A549 (cell line): Measurements from ENCODE around the gene GSTA3. TPM values are rescaled to one million over a fixed set of nuclear protein-coding genes. Genes with fewer than 3 reads are reported as not detected.
"Not testable (repeated sequence)": the region's sequence is repeated elsewhere in the genome, so short reads cannot be mapped to it uniquely, and the experiment has no call there.

Experiments used
- ATAC-seq, 2 experiments: fragments of 200-7000 bp in 1 of 2; fragments of >200 bp in 1 of 2; cut with Nextera tagmentation in 1 of 2; cut with Tn5 transposase in 1 of 2; 3 replicates each; pipeline versions ENCODE4 v1.8.0 to v1.9.1; 2018 to 2020; ENCODE audit warnings: mild to moderate bottlenecking in 1 of 2, moderate library complexity in 1 of 2
- CTCF ChIA-PET: fragments of 300-600 bp; sonication (Branson Sonifier 250); formaldehyde crosslinking; extraction: SDS; loops from one replicate; lab custom pipeline; 2021; ENCODE audit warnings: antibody characterized with exemption, inconsistent platforms; lab: Yijun Ruan, JAX
- POLR2A ChIA-PET: fragments of 350-600 bp; formaldehyde crosslinking; extraction: SDS; loops from one replicate; lab custom pipeline; 2021; ENCODE audit warnings: antibody characterized with exemption, inconsistent platforms; lab: Yijun Ruan, JAX
- DNase-seq, 2 experiments: peaks; one replicate each; pipeline versions ENCODE4 v3.0.0 to v3.0.0-alpha.2; 2011 to 2016; ENCODE audit warnings: low read depth in 1 of 2, low spot score in 1 of 2
- FAIRE-seq: peaks from 2 replicates; lab custom pipeline; 2011; peaks lifted over from hg19 to GRCh38; lab: Jason Lieb, UNC
- H3K27ac ChIP-seq, 2 experiments: fragments of >200 bp; sonication (Bioruptor Twin); formaldehyde crosslinking; 3 replicates each; pipeline ENCODE4 v1.5.1; 2016 to 2017
- H3K4me1 ChIP-seq: fragments of >200 bp; sonication (Bioruptor Twin); formaldehyde crosslinking; 3 replicates; pipeline ENCODE4 v1.6.1; 2016
- H3K4me2 ChIP-seq: fragments of >200 bp; sonication (Bioruptor Twin); formaldehyde crosslinking; 3 replicates; pipeline ENCODE4 v1.6.1; 2016
- H3K4me3 ChIP-seq: fragments of >200 bp; sonication (Bioruptor Twin); formaldehyde crosslinking; 3 replicates; pipeline ENCODE4 v1.5.1; 2016
- H3K9me3 ChIP-seq: fragments of >200 bp; sonication (Bioruptor Twin); formaldehyde crosslinking; 3 replicates; pipeline ENCODE4 v1.6.1; 2016
- CHD4 ChIP-seq: fragments of 200-600 bp; sonication (generic); IDR thresholded peaks from 2 replicates; pipeline ENCODE4 v1.6.1; 2016; ENCODE audit warnings: antibody characterized with exemption, mild to moderate bottlenecking, borderline replicate concordance
- EHF ChIP-seq: fragments of 250-450 bp; sonication (Bioruptor Pico); IDR thresholded peaks from 2 replicates; pipeline ENCODE4 v1.5.0; 2020; ENCODE audit warnings: mild to moderate bottlenecking
- ESRRA ChIP-seq: fragments of 150-350 bp; IDR thresholded peaks from 2 replicates; pipeline ENCODE4 v1.6.1; 2014; ENCODE audit warnings: mild to moderate bottlenecking, low read length, borderline replicate concordance
- HOXA7 ChIP-seq: fragments of 250-450 bp; sonication (Bioruptor Pico); IDR thresholded peaks from 2 replicates; pipeline ENCODE4 v1.5.0; 2020; ENCODE audit warnings: mild to moderate bottlenecking, moderate library complexity
- HOXB13 ChIP-seq: fragments of 250-450 bp; sonication (Bioruptor Pico); IDR thresholded peaks from 2 replicates; pipeline ENCODE4 v1.5.0; 2020; ENCODE audit warnings: low read depth, mild to moderate bottlenecking, moderate library complexity
- JUNB ChIP-seq: fragments of >200 bp; sonication (Bioruptor Twin); formaldehyde crosslinking; IDR thresholded peaks from 2 replicates; pipeline ENCODE4 v1.6.1; 2016
- MYC ChIP-seq: IDR thresholded peaks from 2 replicates; pipeline ENCODE4 v1.6.1; 2012; ENCODE audit warnings: mild to moderate bottlenecking, inconsistent platforms, low read length, improper control_type of control experiment, borderline replicate concordance
- RARB ChIP-seq: fragments of 250-450 bp; sonication (Bioruptor Pico); IDR thresholded peaks from 2 replicates; pipeline ENCODE4 v1.8.0; 2021; ENCODE audit warnings: mild to moderate bottlenecking, moderate library complexity
- RNF2 ChIP-seq: fragments of 200-600 bp; sonication (generic); IDR thresholded peaks from 2 replicates; pipeline ENCODE4 v1.6.1; 2016; ENCODE audit warnings: low read depth, mild to moderate bottlenecking, antibody characterized with exemption, moderate library complexity, borderline replicate concordance
- SMC3 ChIP-seq: fragments of >200 bp; sonication (Bioruptor Twin); formaldehyde crosslinking; IDR thresholded peaks from 3 replicates; pipeline ENCODE4 v1.6.1; 2018; ENCODE audit warnings: inconsistent platforms
- ZC3H11A ChIP-seq: fragments of 450-650 bp; IDR thresholded peaks from 2 replicates; pipeline ENCODE4 v1.6.1; 2014; ENCODE audit warnings: antibody characterized with exemption, mild to moderate bottlenecking
- WGBS: methylation state at CpG from one replicate; pipeline ENCODE4 v1.1.6; 2017; ENCODE audit errors: missing lambda C conversion rate; 5-methylcytosine and 5-hydroxymethylcytosine counted together
- polyA plus RNA-seq, 4 experiments: library from polyadenylated mRNA; depleted of rRNA in 3 of 4; stranded (reverse); fragments of >200 nt; fragmentation: RNase III in 1 of 4; extraction: RNeasy Plus Mini Kit Qiagen cat#74134 plus additional on column Dnase treatment in 1 of 4; gene quantifications; 2 replicates in 3 of 4; 3 replicates in 1 of 4; pipeline ENCODE4 v1.2.3, GENCODE V29; 2011 to 2017
- TF ChIP-seq, protein P1 (sequence below): IDR thresholded peaks from 2 replicates; pipeline ENCODE4 v1.6.1; 2012; ENCODE audit warnings: low read depth, borderline replicate concordance
- TF ChIP-seq, protein P2 (sequence below): IDR thresholded peaks from 2 replicates; pipeline ENCODE4 v1.6.1; 2012
- TF ChIP-seq, protein P3 (sequence below): fragments of 450-650 bp; IDR thresholded peaks from 2 replicates; pipeline ENCODE4 v1.6.1; 2014; ENCODE audit warnings: antibody characterized with exemption
- TF ChIP-seq, protein P4 (sequence below): fragments of 150-350 bp; IDR thresholded peaks from 2 replicates; pipeline ENCODE4 v1.6.1; 2014; ENCODE audit warnings: low read depth, mild to moderate bottlenecking, low read length

The GSTA3 gene
- polyA plus RNA-seq, 2 of the 4 experiments (the other 2 are of a cell fraction) = not detected

DNA sequence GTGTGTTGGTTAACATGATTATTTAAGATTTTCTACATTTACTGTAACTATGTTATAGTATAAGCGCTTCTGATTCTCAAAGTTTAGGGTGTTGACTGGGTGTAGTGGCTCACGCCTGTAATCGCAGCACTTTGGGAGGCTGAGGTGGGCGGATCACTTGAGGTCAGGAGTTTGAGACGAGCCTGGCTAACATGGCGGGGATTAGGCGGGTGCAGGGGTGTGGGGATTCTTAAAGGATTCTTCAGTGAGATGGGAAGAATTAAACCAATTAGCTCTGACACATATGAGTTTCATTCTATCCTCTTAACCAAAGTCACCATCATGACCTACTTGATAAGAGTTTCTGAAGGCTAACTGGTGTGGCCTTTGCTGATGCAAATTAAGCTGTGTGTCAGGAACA is 46.4 kb upstream of the GSTA3 start:
- TF ChIP-seq CHD4 (no peak), SMC3 (no peak)
- TF ChIP-seq, protein P1, sequence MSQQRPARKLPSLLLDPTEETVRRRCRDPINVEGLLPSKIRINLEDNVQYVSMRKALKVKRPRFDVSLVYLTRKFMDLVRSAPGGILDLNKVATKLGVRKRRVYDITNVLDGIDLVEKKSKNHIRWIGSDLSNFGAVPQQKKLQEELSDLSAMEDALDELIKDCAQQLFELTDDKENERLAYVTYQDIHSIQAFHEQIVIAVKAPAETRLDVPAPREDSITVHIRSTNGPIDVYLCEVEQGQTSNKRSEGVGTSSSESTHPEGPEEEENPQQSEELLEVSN = no peak
- TF ChIP-seq, all 56 proteins: peak for 0
- WGBS = 87% methylated on average over 7 of the region's 7 CpGs
- Histone ChIP-seq H3K4me3 (no peak overlapping the region), H3K27ac (no peak overlapping the region), H3K4me1 (no peaks in the 10 kb centered on the region), H3K4me2 (no peak overlapping the region), H3K9me3 (no peaks in the 10 kb centered on the region)
- DNase-seq (no peak), ATAC-seq (no peak), FAIRE-seq (no peak)
- CTCF ChIA-PET = no interaction called here
- POLR2A ChIA-PET = no interaction called here

DNA sequence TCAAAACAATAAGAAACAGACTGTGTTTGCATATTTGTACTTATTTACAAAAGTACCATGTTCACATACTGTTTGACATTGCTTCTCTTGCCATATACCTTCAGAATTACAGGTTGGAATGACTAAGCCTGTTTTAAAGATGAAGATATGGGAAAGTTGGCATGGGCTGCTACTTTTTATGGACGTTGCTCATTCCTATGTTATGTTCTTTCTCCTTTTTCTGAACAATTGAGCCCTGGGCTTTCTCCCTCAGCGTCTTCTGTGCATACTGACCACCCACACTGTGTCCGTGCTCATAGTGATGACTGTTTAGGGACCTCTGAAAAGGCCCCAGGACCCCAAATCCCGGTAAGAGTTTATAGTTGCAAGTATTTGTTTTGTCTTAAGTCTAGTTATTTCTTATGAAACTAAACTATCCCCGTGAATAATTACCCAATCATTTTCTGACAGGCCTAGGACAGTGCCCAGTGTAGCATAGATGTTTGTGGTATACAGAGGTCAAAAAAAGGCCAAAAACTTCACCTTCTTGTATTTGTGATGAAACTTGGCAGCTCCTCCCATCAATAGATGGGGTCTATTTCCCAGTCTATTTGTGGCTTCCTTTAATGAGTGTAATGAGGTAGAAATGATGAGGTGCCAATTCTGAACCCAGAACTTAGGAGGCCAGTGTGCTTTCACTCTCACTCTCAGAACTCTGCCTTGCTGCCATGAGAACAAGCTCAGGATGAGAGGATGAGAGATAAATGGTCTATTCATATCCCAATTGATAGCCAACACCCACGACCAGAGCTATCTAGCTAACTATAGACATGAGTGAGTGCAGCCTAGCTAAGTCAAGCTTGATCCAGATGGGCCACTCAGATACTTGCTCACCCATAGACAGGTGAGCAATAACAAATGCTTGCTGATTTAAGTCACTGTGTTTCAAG is 44.7 kb upstream of the GSTA3 start:
- FAIRE-seq (no peak), DNase-seq (no peak), ATAC-seq (no peak)
- Histone ChIP-seq H3K4me1 (no peaks in the 10 kb centered on the region), H3K9me3 (no peaks in the 10 kb centered on the region), H3K4me3 (no peak overlapping the region), H3K27ac (no peak overlapping the region), H3K4me2 (no peak overlapping the region)
- WGBS = 34% methylated on average over 6 of the region's 6 CpGs
- no peak for TF ChIP-seq RARB (CRISPR knock-in tag)
- no peak for TF ChIP-seq ESRRA
- TF ChIP-seq, protein P1 = no peak
- no peak for TF ChIP-seq EHF (CRISPR knock-in tag)
- TF ChIP-seq HOXA7 (CRISPR knock-in tag) = no peak
- no peak for TF ChIP-seq HOXB13 (CRISPR knock-in tag)
- no peak for TF ChIP-seq ZC3H11A
- TF ChIP-seq RNF2 = no peak
- TF ChIP-seq, protein P2, sequence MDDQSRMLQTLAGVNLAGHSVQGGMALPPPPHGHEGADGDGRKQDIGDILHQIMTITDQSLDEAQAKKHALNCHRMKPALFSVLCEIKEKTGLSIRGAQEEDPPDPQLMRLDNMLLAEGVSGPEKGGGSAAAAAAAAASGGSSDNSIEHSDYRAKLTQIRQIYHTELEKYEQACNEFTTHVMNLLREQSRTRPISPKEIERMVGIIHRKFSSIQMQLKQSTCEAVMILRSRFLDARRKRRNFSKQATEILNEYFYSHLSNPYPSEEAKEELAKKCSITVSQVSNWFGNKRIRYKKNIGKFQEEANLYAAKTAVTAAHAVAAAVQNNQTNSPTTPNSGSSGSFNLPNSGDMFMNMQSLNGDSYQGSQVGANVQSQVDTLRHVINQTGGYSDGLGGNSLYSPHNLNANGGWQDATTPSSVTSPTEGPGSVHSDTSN = no peak
- no peak for TF ChIP-seq JUNB
- POLR2A ChIA-PET = no interaction called here
- CTCF ChIA-PET = no interaction called here

DNA sequence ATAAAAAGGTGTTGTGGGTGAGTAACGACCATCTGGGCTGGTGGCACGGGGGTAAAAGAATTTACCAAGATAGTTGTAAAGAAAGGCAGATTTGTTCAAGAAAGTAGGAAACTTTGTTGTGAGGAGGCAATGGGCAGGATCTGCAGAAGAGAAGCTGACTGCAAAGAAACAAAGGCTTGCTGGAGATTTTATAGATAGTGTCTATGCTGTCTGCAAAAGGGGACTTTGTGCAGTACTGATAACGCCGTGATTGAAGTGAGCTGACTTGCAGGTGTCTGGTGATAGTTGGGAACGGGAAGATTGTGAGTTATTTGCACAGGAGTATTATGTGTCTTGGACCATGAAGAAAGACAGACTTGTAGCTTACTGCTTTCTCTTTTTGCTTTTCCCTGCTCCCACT is 36.8 kb upstream of the GSTA3 start:
- POLR2A ChIA-PET = no interaction called here
- TF ChIP-seq, protein P3, sequence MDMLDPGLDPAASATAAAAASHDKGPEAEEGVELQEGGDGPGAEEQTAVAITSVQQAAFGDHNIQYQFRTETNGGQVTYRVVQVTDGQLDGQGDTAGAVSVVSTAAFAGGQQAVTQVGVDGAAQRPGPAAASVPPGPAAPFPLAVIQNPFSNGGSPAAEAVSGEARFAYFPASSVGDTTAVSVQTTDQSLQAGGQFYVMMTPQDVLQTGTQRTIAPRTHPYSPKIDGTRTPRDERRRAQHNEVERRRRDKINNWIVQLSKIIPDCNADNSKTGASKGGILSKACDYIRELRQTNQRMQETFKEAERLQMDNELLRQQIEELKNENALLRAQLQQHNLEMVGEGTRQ = no peak
- no peak for TF ChIP-seq MYC
- TF ChIP-seq, protein P4, sequence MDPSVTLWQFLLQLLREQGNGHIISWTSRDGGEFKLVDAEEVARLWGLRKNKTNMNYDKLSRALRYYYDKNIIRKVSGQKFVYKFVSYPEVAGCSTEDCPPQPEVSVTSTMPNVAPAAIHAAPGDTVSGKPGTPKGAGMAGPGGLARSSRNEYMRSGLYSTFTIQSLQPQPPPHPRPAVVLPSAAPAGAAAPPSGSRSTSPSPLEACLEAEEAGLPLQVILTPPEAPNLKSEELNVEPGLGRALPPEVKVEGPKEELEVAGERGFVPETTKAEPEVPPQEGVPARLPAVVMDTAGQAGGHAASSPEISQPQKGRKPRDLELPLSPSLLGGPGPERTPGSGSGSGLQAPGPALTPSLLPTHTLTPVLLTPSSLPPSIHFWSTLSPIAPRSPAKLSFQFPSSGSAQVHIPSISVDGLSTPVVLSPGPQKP = no peak
- WGBS = 38% methylated on average over 5 of the region's 5 CpGs
- Histone ChIP-seq H3K4me3 (no peak overlapping the region), H3K4me2 (no peak overlapping the region), H3K9me3 (no peaks in the 10 kb centered on the region), H3K27ac (no peak overlapping the region), H3K4me1 (no peaks in the 10 kb centered on the region)
- ATAC-seq (no peak), DNase-seq (no peak), FAIRE-seq (no peak)
- CTCF ChIA-PET = no interaction called here

DNA sequence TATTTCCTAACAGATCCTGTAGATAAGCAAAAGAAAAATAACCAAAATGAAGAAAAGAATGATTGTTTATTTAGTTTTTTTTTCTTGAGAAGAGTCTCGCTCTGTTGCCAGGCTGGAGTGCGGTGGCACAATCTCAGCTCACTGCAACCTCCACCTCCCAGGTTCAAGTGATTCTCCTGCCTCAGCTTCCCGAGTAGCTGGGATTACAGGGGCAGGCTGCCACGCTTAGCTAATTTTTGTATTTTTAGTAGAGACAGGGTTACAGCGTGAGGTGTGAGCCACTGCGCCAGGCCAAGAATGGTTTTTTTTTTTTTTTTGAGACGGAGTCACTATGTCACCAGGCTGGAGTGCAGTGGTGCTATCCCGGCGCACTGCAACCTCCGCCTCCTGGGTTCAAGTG is 33.3 kb upstream of the GSTA3 start:
- DNase-seq, ATAC-seq, H3K4me1 ChIP-seq, H3K4me3 ChIP-seq, H3K9me3 ChIP-seq, H3K4me2 ChIP-seq, H3K27ac ChIP-seq, POLR2A ChIA-PET, FAIRE-seq: not testable (repeated sequence)
- WGBS = 90% methylated on average over 10 of the region's 10 CpGs
- CTCF ChIA-PET = interaction anchor here (0.6 kb wide), 1 partner anchor 149 kb away, joined by 3 read pairs; no protein-coding TSS in a partner anchor
